ENCODE data around the gene ADAR.

DNA sequence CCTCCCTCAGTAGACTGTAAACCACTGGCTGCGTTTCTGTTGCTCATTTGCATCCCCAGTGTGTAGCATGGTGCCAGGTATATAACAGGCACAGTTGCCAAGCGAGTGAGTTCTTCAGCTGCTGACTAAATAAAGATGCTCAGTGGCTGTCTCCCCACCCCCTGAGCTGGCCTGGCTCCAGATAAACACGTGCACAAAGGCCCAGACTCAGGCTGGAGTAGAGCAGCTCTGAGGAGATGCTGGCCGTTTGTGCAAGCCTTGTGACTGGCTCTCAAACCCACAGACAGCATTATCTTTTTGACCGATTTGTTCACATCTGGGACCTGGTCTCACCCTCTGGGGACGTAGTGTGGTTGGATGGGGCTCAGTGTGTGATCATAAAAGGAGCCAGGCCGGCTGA, 33.3 kb downstream of the ADAR start:
- no peak for TF ChIP-seq CTCF (IDR thresholded peaks at IDR 0.05)
- TF ChIP-seq POLR2A (IDR thresholded peaks at IDR 0.05) = no peak

Measured in breast epithelium (tissue), 3 donors.